Activated T-cell treated with anti-CD3 and anti-CD28 coated beads, Interleukin-2, amount 50 U/mL, for 48 hours (primary cell): Measurements from ENCODE around the gene SLC22A4.

Experiments used
- DNase-seq, 2 experiments: peaks; one replicate each; pipeline ENCODE4 v3.0.0-alpha.2; 2020

SLC22A4 gene

GRCh38 chr5:132262882-132263547 is 31.2 kb upstream of the SLC22A4 start:
- peak in 1 of 2 experiments; percentile 13 for DNase-seq

DNA sequence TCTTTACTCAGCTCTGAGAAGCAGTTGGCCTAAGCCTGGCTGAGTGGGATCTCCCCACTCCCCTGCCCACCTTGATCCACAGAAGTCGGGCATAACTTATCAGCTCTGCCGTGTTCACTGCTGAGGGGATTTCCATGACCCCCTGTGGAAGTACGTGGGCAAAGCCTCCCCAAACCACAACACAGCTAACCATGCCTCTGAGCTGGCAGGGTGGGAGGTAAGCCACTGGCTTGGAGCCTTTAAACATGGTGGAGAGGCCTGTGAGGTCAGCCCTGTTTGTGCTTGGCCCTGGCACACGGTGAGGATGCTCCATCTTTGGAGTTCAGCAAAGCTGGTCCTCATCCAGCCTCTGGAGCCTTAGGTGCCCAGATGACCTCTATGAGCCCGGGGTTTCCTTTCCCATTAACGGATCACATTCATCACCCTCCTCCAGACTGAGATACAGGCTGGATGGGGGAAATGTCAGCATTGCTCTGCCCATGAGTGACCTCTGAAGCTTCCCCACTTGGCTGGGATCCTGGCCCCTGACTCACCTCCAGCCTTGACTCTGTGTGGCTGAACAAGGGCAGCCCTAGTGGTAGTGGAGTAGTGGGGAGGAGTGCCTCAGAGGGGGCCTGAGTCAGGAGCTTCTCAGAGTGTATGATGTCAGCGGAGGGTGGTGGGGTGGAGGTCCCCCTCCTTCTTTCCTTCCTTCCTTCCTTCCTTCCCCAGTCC is 30.5 kb upstream of the SLC22A4 start:
- DNase-seq: peak; percentile 43 to 56

DNA sequence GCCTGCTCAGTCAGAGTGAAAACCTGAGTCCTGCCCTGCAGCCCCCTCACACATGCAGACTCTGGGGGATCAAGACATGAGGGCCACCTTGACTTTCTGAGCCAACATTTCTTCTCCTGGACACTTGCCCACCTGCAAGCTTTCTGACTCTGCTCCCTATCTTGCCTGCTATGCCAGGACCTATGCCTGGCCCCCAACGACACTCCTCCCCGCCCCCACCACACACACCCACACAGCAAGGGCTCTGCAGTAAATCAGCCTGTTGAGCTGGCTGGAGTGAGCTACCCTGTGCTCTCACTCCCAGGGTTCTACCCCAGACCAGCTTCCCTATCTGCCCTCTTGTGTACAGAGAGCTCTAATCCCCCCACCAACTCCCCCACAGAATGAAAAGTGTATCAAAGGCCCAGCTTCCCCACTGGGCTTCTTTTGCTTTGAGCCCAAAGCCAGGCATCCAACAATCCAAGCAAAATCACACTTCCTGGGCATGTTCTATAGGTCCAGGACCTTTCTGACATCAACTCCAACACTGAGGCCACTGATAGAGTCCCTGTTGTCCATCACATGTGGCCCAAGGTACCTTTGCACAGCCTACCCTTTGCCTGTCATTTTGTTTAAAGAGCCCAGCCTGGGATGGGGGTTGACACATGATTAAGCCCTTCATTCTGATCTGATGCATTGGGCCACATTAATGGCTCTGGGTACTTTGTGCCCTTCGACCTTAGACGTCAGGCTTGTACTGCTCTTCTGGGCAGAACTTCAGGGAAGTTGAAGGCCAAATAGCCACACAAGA is 29.5 kb upstream of the SLC22A4 start:
- DNase-seq: no peak

DNA sequence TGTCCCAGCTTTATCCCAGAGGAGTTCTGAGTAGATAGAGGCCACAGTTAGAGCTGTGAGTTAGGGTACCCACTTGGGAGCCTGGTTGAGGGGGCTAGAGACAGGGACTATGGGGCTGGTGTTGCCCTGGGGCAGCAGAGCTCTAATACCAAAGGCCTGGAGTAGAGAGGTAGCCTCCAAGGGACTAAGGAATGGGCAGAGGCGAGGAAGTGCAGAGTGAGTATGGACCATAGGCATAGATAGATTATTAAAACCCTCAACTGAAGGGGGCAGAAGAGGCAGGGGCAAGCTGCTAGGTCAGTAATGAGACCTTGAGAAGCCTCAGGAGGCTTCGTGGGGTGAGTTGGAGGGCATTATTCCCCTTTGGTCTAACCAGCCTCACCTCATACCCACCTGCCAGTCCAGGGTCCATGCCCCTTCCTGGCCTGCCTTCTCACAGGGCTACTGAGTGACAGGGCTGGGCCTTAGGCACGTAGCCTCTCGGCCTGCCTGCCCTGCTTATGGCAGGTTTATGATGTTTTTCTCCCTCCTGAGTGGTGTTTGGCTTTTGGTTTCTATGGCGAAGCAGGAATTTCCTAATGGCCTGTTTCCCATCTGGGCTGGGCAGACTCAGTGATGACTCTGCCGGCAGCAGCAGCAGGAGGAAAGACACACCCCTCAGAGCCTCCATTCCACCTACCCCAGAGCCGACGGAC is 28.7 kb upstream of the SLC22A4 start:
- no peak for DNase-seq

- no peak for DNase-seq
These were observed 28.0 kb upstream of the SLC22A4 start for GRCh38 chr5:132266031-132266835.

- no peak for DNase-seq
These were observed 27.4 kb upstream of the SLC22A4 start for GRCh38 chr5:132266836-132267160.

- no peak for DNase-seq
These were observed 26.9 kb upstream of the SLC22A4 start for GRCh38 chr5:132267166-132267739.

GRCh38 chr5:132267931-132268768 is 26.0 kb upstream of the SLC22A4 start:
- DNase-seq: no peak

DNA sequence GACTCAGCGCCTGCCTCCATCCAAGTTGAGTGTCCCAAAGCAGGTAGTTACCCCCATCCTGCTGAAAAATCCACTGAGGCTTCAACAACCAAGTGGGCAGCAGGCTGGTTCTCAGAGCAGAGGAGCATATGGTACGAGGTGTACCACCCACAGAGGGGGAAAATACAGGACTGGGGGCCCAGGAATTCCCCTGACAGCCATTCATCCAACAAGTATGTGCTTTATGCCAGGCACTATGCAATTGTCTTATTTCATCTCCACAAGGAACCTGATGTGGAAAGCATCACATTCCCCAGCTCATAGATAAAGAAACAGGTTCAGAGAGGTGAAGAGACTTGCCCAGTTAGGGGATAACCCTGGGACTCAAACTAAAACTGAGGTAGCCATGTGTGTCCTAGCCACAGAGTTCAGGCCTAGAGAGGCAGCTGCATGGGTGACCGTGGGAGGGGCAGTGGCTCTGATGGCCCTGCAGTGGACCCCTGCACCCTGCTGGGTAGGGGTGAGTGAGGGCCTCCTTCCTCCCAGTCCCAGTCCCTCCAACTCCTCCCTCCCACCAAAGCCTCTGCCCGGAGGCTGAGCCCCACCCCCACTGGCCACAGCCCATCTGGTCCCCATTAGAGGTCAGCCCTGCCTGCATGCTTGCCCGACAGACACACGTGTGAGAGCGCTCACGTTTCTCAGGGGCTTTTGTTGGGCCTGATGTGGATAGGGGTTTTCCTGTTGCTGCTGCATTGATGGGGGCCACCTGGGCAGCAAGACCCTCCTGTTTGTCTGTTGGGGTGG is 25.2 kb upstream of the SLC22A4 start:
- DNase-seq: no peak

GRCh38 chr5:132269635-132270334 is 24.4 kb upstream of the SLC22A4 start:
- no peak for DNase-seq

- DNase-seq: no peak
These were observed 23.9 kb upstream of the SLC22A4 start for GRCh38 chr5:132270335-132270665.

DNA sequence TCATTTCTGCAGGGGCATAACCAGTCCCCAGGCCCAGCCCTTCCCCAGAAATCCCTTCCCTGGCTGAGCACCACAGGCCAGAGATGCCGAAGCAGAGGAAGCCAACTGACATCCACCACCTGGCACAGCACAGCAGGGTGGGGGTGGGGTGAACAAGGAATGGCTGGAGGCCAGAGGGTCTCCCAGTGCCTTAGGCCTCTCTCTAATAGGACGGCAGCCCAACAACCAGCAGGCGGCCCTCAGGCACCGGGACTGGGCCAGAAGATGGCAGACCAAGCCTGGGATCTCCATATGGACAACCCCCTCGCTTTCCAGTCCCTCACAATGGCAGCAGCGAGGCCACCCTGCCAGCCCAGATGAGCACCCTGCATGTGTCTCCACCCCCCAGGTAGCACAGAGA is 23.5 kb upstream of the SLC22A4 start:
- DNase-seq: no peak

GRCh38 chr5:132271251-132272246 is 22.6 kb upstream of the SLC22A4 start:
- peak; percentile 28 to 50 for DNase-seq

GRCh38 chr5:132272311-132273210 is 21.6 kb upstream of the SLC22A4 start:
- DNase-seq: peak; percentile 86 to 90

DNA sequence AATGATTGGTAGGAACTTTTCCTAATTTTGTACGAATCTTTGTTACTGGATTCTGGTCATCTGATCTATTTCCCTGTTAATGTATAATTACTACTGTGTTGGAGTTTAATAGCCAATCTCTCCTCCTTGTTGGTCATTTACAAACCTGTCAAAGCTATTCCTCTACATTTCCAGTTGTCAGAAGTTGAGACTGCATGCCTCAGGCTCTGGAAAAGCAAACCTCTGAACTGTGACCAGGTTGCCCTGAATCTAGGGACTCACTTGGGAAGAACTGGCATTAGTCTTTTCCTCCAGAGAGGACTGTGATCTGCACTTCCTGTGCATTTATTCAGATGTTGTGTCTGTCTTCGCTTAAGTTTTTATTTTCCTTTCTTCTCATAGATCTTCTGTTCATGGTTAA is 20.6 kb upstream of the SLC22A4 start:
- no peak for DNase-seq

DNA sequence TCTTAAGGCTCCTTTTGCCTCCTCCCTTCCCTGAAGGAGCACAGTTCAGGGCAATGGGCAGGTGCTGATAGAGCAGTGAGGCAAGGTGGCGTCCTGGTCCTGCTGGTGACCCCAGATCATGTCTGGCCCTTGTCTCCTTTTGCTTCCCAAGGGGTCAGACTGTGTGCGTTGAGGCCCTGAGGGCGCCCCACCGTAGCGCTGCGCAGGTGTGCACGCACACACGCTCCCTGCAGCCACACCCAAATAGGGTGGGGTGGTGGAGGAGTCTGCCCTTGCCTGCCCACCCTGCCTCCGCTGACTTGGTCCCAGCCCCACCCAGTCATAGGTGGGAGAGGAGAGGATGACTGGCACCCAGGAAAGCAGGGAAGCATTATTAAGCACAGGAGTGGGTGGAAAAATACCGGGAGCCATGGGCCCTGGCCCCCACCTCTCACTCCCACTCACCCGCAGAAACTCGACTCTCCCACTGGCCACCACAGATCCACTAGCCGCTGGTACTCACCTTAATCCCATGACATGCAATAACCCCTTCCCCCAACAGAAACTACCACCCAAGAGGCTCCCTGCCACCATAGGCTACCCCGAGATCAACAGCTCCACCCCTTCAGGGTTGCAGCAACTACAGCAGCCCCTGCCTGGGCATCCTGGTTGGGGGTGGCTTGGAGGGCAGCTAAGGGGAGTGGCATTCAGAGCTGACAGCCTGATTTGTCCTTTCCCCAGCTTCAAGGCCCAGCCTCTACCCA is 20.0 kb upstream of the SLC22A4 start:
- DNase-seq: peak in 1 of 2 experiments; percentile 12
